ENCODE measurements around the gene DCTN1.

GRCh38 chr2:74347742-74348141, 32.4 kb downstream of the DCTN1 start:
- TF ChIP-seq EZH2 (IDR thresholded peaks at IDR 0.05; ENCODE audit: borderline replicate concordance, low read depth, low read length, poor library complexity, severe bottlenecking) (no peak), CTCF (conservative IDR thresholded peaks at IDR 0.05; ENCODE audit: low read depth, low read length) (no peak)
